B cell (primary cell): ENCODE results near the gene SLC36A4. TPM values are rescaled to one million over a fixed set of nuclear protein-coding genes. Genes with fewer than 3 reads are reported as not detected.

Experiments
- ATAC-seq: fragments of 200-7000 bp; cut with Tn5 transposase; one replicate; pipeline ENCODE4 v1.10.0; 2021; ENCODE audit warnings: low read depth, mild to moderate bottlenecking, moderate number of reproducible peaks, moderate library complexity
- CTCF ChIA-PET: fragments of 350-600 bp; sonication (Branson Sonifier 250); formaldehyde crosslinking; loops from one replicate; lab custom pipeline; 2021; ENCODE audit warnings: antibody characterized with exemption, inconsistent platforms; lab: Charles Lee
- POLR2A ChIA-PET: fragments of 350-600 bp; sonication (Branson Sonifier 250); formaldehyde crosslinking; loops from one replicate; lab custom pipeline; 2021; ENCODE audit warnings: antibody characterized with exemption; lab: Charles Lee
- DNase-seq: peaks from one replicate; pipeline ENCODE4 v3.0.0; 2013
- H2AFZ ChIP-seq: 2 replicates; pipeline ENCODE4 v1.6.1; 2012; ENCODE audit warnings: mild to moderate bottlenecking, low read depth, low read length; ENCODE audit not compliant: insufficient read depth, poor library complexity, severe bottlenecking
- H3K27ac ChIP-seq, 2 donors: 1 replicate in 1 of 2; 2 replicates in 1 of 2; pipeline ENCODE4 v1.5.1; 2012 to 2013; ENCODE audit warnings: low read length in 2 of 2, mild to moderate bottlenecking in 2 of 2, moderate library complexity in 1 of 2
- H3K27me3 ChIP-seq, 4 experiments: fragments of 200-600 bp in 1 of 4; sonication (generic) in 1 of 4; replicated peaks in 1 of 4; 1 replicate in 2 of 4; 2 replicates in 2 of 4; pipeline versions ENCODE4 v1.6.1 to v1.7.0; 2013 to 2016; ENCODE audit warnings: low read length in 3 of 4, mild to moderate bottlenecking in 2 of 4, mixed read lengths in 1 of 4, moderate library complexity in 1 of 4; ENCODE audit not compliant: insufficient read depth in 4 of 4, control insufficient read depth in 3 of 4; ENCODE audit errors: control extremely low read depth in 1 of 4
- H3K36me3 ChIP-seq, 2 experiments: replicated peaks in 1 of 2; 1 replicate in 1 of 2; 2 replicates in 1 of 2; pipeline versions ENCODE4 v1.6.1 to v1.7.1; 2013; ENCODE audit warnings: low read length in 1 of 2; ENCODE audit not compliant: insufficient read depth in 2 of 2, control insufficient read depth in 1 of 2; ENCODE audit errors: control extremely low read depth in 1 of 2, extremely low read depth in 1 of 2
- H3K4me1 ChIP-seq, 2 donors: fragments of 200-600 bp in 1 of 2; sonication (generic) in 1 of 2; 1 replicate in 1 of 2; 2 replicates in 1 of 2; pipeline versions ENCODE4 v1.5.1 to v1.6.1; 2013 to 2017; ENCODE audit warnings: low read length in 2 of 2; ENCODE audit not compliant: control insufficient read depth in 2 of 2, insufficient read depth in 2 of 2
- H3K4me2 ChIP-seq: replicated peaks from 2 replicates; pipeline ENCODE3; 2012; ENCODE audit warnings: mild to moderate bottlenecking, low read depth, low read length; ENCODE audit not compliant: poor library complexity, severe bottlenecking
- H3K4me3 ChIP-seq, 5 experiments: fragments of 200-600 bp in 1 of 5; sonication (generic) in 1 of 5; 1 replicate in 3 of 5; 2 replicates in 2 of 5; pipeline versions ENCODE4 v1.5.1 to v1.7.0; 2011 to 2016; ENCODE audit warnings: low read length in 4 of 5, mild to moderate bottlenecking in 4 of 5, low read depth in 2 of 5, control low read depth in 1 of 5, moderate library complexity in 1 of 5; ENCODE audit not compliant: insufficient read depth in 1 of 5; ENCODE audit errors: control extremely low read depth in 1 of 5, extremely low read depth in 1 of 5
- H3K79me2 ChIP-seq: fragments of 200-600 bp; sonication (generic); one replicate; pipeline ENCODE4 v1.6.0; 2016; ENCODE audit warnings: low read length; ENCODE audit not compliant: control insufficient read depth, insufficient read depth
- H3K9ac ChIP-seq: fragments of 200-600 bp; sonication (generic); 2 replicates; pipeline ENCODE4 v1.6.1; 2017; ENCODE audit warnings: mild to moderate bottlenecking, low read length, moderate library complexity
- H3K9me3 ChIP-seq, 3 donors: one replicate each; pipeline versions ENCODE4 v1.6.1 to v1.7.1; 2013; ENCODE audit warnings: low read length in 2 of 3; ENCODE audit not compliant: control insufficient read depth in 2 of 3, insufficient read depth in 1 of 3; ENCODE audit errors: control extremely low read depth in 1 of 3
- H4K20me1 ChIP-seq: 2 replicates; pipeline ENCODE4 v1.6.0; 2012; ENCODE audit warnings: mild to moderate bottlenecking, low read length; ENCODE audit not compliant: insufficient read depth, control insufficient read depth, poor library complexity, severe bottlenecking
- H3K27ac Mint-ChIP-seq: one replicate; pipeline ENCODE4 v1.8.0; 2021; ENCODE audit warnings: mixed read lengths
- H3K27me3 Mint-ChIP-seq: one replicate; pipeline ENCODE4 v1.8.0; 2021; ENCODE audit warnings: mixed read lengths
- H3K4me1 Mint-ChIP-seq: one replicate; pipeline ENCODE4 v1.8.0; 2021; ENCODE audit warnings: mixed read lengths
- H3K4me3 Mint-ChIP-seq: one replicate; pipeline ENCODE4 v1.8.0; 2021; ENCODE audit warnings: mixed read lengths
- H3K9me3 Mint-ChIP-seq: one replicate; pipeline ENCODE4 v1.8.0; 2022; ENCODE audit warnings: mixed read lengths; ENCODE audit not compliant: insufficient read depth
- CTCF ChIP-seq: fragments of 200-600 bp; IDR thresholded peaks from one replicate; pipeline ENCODE4 v1.8.0; 2022; ENCODE audit warnings: antibody characterized with exemption, mild to moderate bottlenecking
- EZH2 ChIP-seq: IDR thresholded peaks from 2 replicates; pipeline ENCODE4 v1.6.1; 2012; ENCODE audit warnings: borderline replicate concordance, low read depth, mild to moderate bottlenecking, moderate library complexity, low read length; ENCODE audit not compliant: insufficient read depth, poor library complexity, severe bottlenecking
- WGBS: methylation state at CpG from one replicate; pipeline ENCODE4 v1.1.5; 2013; ENCODE audit warnings: missing lambda C conversion rate; ENCODE audit not compliant: insufficient coverage; 5-methylcytosine and 5-hydroxymethylcytosine counted together
- intact Hi-C: fragments of 100-400 bp; cut with micrococcal nuclease; formaldehyde crosslinking; loops from one replicate; pipeline ENCODE4 v1.10.0; 2022
- polyA plus RNA-seq: library from polyadenylated mRNA; depleted of rRNA; stranded (reverse); fragments of >200 nt; gene quantifications from 2 replicates; pipeline ENCODE4 v1.2.3, GENCODE V29; 2012
- total RNA-seq, 2 donors: library from RNA; stranded (reverse); fragments of 120-200 nt in 1 of 2; gene quantifications; 1 replicate in 1 of 2; 2 replicates in 1 of 2; pipeline versions ENCODE4 v1.2.3 to v1.2.4, GENCODE V29; 2013 to 2022

Gene SLC36A4
- total and polyA plus RNA-seq, 2 donors (not counting 1 experiment from before 2014, with no cell fraction given): 8.6 to 28.2 TPM

- WGBS: 67% methylated on average over 1 of the region's 1 CpG
- TF ChIP-seq CTCF (no peak), EZH2 (no peak)
- POLR2A ChIA-PET: no interaction called here
- H3K4me1 ChIP-seq: no peaks in the 10 kb centered on the region
- no peak overlapping the region for H3K4me3 Mint-ChIP-seq
- H3K27ac Mint-ChIP-seq: no peak overlapping the region
- no peak overlapping the region for H3K4me2 ChIP-seq
- no peak overlapping the region for H3K4me3 ChIP-seq
- H3K9me3 ChIP-seq: peaks cover 0 to 10% (median 8%) of the 10 kb centered on the region in 3 donors
- no peaks in the 10 kb centered on the region for H3K36me3 ChIP-seq
- intact Hi-C loops: no loop called here
- peaks cover 17% of the 10 kb centered on the region for H3K27me3 Mint-ChIP-seq
- ATAC-seq: no peak
- H3K4me1 Mint-ChIP-seq: no peaks in the 10 kb centered on the region
- H4K20me1 ChIP-seq: no peaks in the 10 kb centered on the region
- H3K9me3 Mint-ChIP-seq: peaks cover 6% of the 10 kb centered on the region
- DNase-seq: no peak
- no peaks in the 10 kb centered on the region for H3K79me2 ChIP-seq
- no peak overlapping the region for H3K27ac ChIP-seq
- CTCF ChIA-PET: no interaction called here
- H3K27me3 ChIP-seq: peaks cover 0 to 15% (median 2%) of the 10 kb centered on the region in 4 experiments
- H2AFZ ChIP-seq: no peak overlapping the region
- no peak overlapping the region for H3K9ac ChIP-seq
Observed at GRCh38 chr11:93208663-93209270, 11.0 kb upstream of the SLC36A4 start.

- intact Hi-C loops: loop anchor here (2.0 to 10.0 kb wide), 6 partner anchors 461 to 1868 kb away; partner anchors contain the start of genes C11orf54, CEP295, MED17 and PANX1
- H3K4me1 ChIP-seq: peaks cover 7% of the 10 kb centered on the region in 2 donors
- no peak overlapping the region for H3K4me2 ChIP-seq
- H3K9me3 Mint-ChIP-seq: no peaks in the 10 kb centered on the region
- no peak overlapping the region for H3K27ac ChIP-seq
- H3K4me3 ChIP-seq: no peak overlapping the region
- WGBS: no CpG with 5 or more reads among the region's 1 CpG
- H3K9ac ChIP-seq: no peak overlapping the region
- no peak overlapping the region for H3K27ac Mint-ChIP-seq
- H3K79me2 ChIP-seq: peaks cover 20% of the 10 kb centered on the region
- H4K20me1 ChIP-seq: no peaks in the 10 kb centered on the region
- TF ChIP-seq CTCF (no peak), EZH2 (no peak)
- H3K4me3 Mint-ChIP-seq: no peak overlapping the region
- H3K27me3 Mint-ChIP-seq: peaks cover 14% of the 10 kb centered on the region
- DNase-seq: no peak
- H2AFZ ChIP-seq: no peak overlapping the region
- no peaks in the 10 kb centered on the region for H3K36me3 ChIP-seq
- peaks cover 17% of the 10 kb centered on the region for H3K4me1 Mint-ChIP-seq
- ChIA-PET CTCF (no interaction called here), POLR2A (no interaction called here)
- H3K9me3 ChIP-seq: peaks cover 0 to 4% (median 0%) of the 10 kb centered on the region in 3 donors
- no peak for ATAC-seq
- H3K27me3 ChIP-seq: peaks cover 0 to 7% (median 0%) of the 10 kb centered on the region in 4 experiments
Observed at GRCh38 chr11:93199616-93200015, 1.8 kb upstream of the SLC36A4 start.
